Tibial nerve (tissue), 4 donors: ENCODE results near the gene HSDL2. TPM values are rescaled to one million over a fixed set of nuclear protein-coding genes. Genes with fewer than 3 reads are reported as not detected.

ENCODE experiments used
- DNase-seq, 2 donors: peaks; one replicate each; pipeline ENCODE4 v3.0.0-alpha.2; 2019; ENCODE audit warnings: low spot score in 2 of 2
- H3K27ac ChIP-seq, 4 donors: fragments of 200-600 bp; sonication (generic) in 3 of 4; one replicate each; pipeline ENCODE4 v1.5.1; 2017 to 2019; ENCODE audit warnings: mild to moderate bottlenecking in 1 of 4
- H3K27me3 ChIP-seq, 2 donors: fragments of 200-600 bp; sonication (generic) in 1 of 2; one replicate each; pipeline versions ENCODE4 v1.5.1 to v1.6.0; 2017 to 2019
- H3K36me3 ChIP-seq, 3 donors: fragments of 200-600 bp; sonication (generic); one replicate each; pipeline ENCODE4 v1.5.1; 2018 to 2019
- H3K4me1 ChIP-seq, 4 donors: fragments of 200-600 bp; sonication (generic) in 3 of 4; one replicate each; pipeline ENCODE4 v1.5.1; 2017 to 2019
- H3K4me3 ChIP-seq, 4 donors: fragments of 200-600 bp; sonication (generic) in 3 of 4; one replicate each; pipeline ENCODE4 v1.5.1; 2017 to 2019; ENCODE audit warnings: mild to moderate bottlenecking in 1 of 4, moderate library complexity in 1 of 4
- H3K9me3 ChIP-seq, 4 donors: fragments of 200-600 bp; sonication (generic) in 3 of 4; one replicate each; pipeline ENCODE4 v1.5.1; 2017 to 2019
- CTCF ChIP-seq, 5 experiments: fragments of 200-600 bp in 3 of 5; fragments of 450-650 bp in 2 of 5; sonication (generic) in 3 of 5; IDR thresholded peaks; one replicate each; pipeline ENCODE4 v1.5.1; 2016 to 2019; ENCODE audit warnings: antibody characterized with exemption in 5 of 5, mild to moderate bottlenecking in 3 of 5, moderate library complexity in 2 of 5
- EP300 ChIP-seq, 2 donors: sonication (generic); formaldehyde crosslinking; IDR thresholded peaks; one replicate each; pipeline ENCODE4 v1.6.1; 2017; ENCODE audit warnings: antibody characterized with exemption in 2 of 2, mild to moderate bottlenecking in 1 of 2
- POLR2A ChIP-seq, 2 donors: fragments of 450-650 bp; IDR thresholded peaks; one replicate each; pipeline ENCODE4 v1.6.1; 2017; ENCODE audit warnings: antibody characterized with exemption in 2 of 2, mild to moderate bottlenecking in 2 of 2, moderate library complexity in 2 of 2
- WGBS, 2 donors: methylation state at CpG; one replicate each; pipeline ENCODE4 v1.1.5; 2018; 5-methylcytosine and 5-hydroxymethylcytosine counted together
- total RNA-seq, 4 donors: library from RNA; depleted of rRNA; stranded (reverse); fragments of >200 nt; gene quantifications; one replicate each; pipeline ENCODE4 v1.1.0, GENCODE V29; 2016

HSDL2 gene
- 10 to 100 TPM; 34.1 to 48.9 (median 37.7) TPM for total RNA-seq

- Histone ChIP-seq H3K4me1 (peaks cover 0 to 62% (median 2%) of the 10 kb centered on the region in 4 donors), H3K36me3 (no peaks in the 10 kb centered on the region), H3K9me3 (no peaks in the 10 kb centered on the region), H3K27ac (peak within 1 kb of the TSS; percentile 96 to 99 (median 98)), H3K27me3 (no peaks in the 10 kb centered on the region), H3K4me3 (peak within 1 kb of the TSS; percentile 61 to 89 (median 81))
- WGBS, 2 donors = 0% methylated on average over 24 to 35 of the region's 43 CpGs
- DNase-seq = peak; percentile 14 to 15
- TF ChIP-seq CTCF (IDR thresholded peaks at IDR 0.05) = no peak
- TF ChIP-seq EP300 (IDR thresholded peaks at IDR 0.05) = peak in 1 of 2 donors; percentile 83
These were observed at the start of gene HSDL2 for GRCh38 chr9:112380102-112380824. TSS of gene HSDL2 (plus strand) at chr9:112380108. CDS start at chr9:112380164, 56 bp downstream.

GRCh38 chr9:112331674-112331952 lies 48.3 kb upstream of the HSDL2 start:
- Histone ChIP-seq H3K27me3 (no peaks in the 10 kb centered on the region), H3K4me3 (peak overlapping the region in 2 of 4 donors; percentile 97), H3K9me3 (no peaks in the 10 kb centered on the region), H3K4me1 (peaks cover 0 to 36% (median 11%) of the 10 kb centered on the region in 4 donors), H3K36me3 (no peaks in the 10 kb centered on the region), H3K27ac (peak overlapping the region in 2 of 4 donors; percentile 13 to 33)
- no peak for TF ChIP-seq CTCF (IDR thresholded peaks at IDR 0.05)
- TF ChIP-seq EP300 (IDR thresholded peaks at IDR 0.05) = no peak
- no peak for TF ChIP-seq POLR2A (IDR thresholded peaks at IDR 0.05)
- 78 to 80% methylated on average over 4 of the region's 4 CpGs for WGBS, 2 donors
- DNase-seq = no peak

- peak overlapping the region; percentile 96 to 100 (median 98) for H3K27ac ChIP-seq
These were observed 47.7 kb upstream of the HSDL2 start for GRCh38 chr9:112332214-112332613.

GRCh38 chr9:112332674-112332976 lies 47.3 kb upstream of the HSDL2 start:
- Histone ChIP-seq H3K27ac (peak overlapping the region; percentile 96 to 100 (median 98)), H3K27me3 (no peaks in the 10 kb centered on the region), H3K4me3 (peak overlapping the region; percentile 62 to 100 (median 97)), H3K9me3 (no peaks in the 10 kb centered on the region), H3K4me1 (peaks cover 0 to 32% (median 11%) of the 10 kb centered on the region in 4 donors), H3K36me3 (no peaks in the 10 kb centered on the region)
- WGBS, 2 donors = 0 to 1% methylated on average over 15 to 19 of the region's 19 CpGs
- no peak for DNase-seq
- TF ChIP-seq POLR2A (IDR thresholded peaks at IDR 0.05) (no peak), EP300 (IDR thresholded peaks at IDR 0.05) (no peak)

More at GRCh38 chr9:112332214-112332613, 47.7 kb upstream of the HSDL2 start:
- H3K36me3 ChIP-seq = no peaks in the 10 kb centered on the region
- DNase-seq = no peak
- peaks cover 0 to 36% (median 11%) of the 10 kb centered on the region in 4 donors for H3K4me1 ChIP-seq
- TF ChIP-seq POLR2A (IDR thresholded peaks at IDR 0.05) = no peak
- no peak for TF ChIP-seq CTCF (IDR thresholded peaks at IDR 0.05)
- TF ChIP-seq EP300 (IDR thresholded peaks at IDR 0.05) = no peak
- no peaks in the 10 kb centered on the region for H3K27me3 ChIP-seq
- WGBS, 2 donors = 17 to 20% methylated on average over 4 of the region's 4 CpGs
- no peaks in the 10 kb centered on the region for H3K9me3 ChIP-seq
- H3K4me3 ChIP-seq = peak overlapping the region; percentile 62 to 100 (median 97)

- Histone ChIP-seq H3K27ac (peak within 1 kb of the TSS; percentile 96 to 100 (median 98)), H3K36me3 (no peaks in the 10 kb centered on the region), H3K4me3 (peak within 1 kb of the TSS; percentile 62 to 100 (median 97)), H3K27me3 (no peaks in the 10 kb centered on the region), H3K4me1 (peaks cover 0 to 30% (median 10%) of the 10 kb centered on the region in 4 donors), H3K9me3 (no peaks in the 10 kb centered on the region)
- TF ChIP-seq CTCF (IDR thresholded peaks at IDR 0.05) (peak in 1 of 5 experiments; percentile 36), EP300 (IDR thresholded peaks at IDR 0.05) (peak in 1 of 2 donors; percentile 87), POLR2A (IDR thresholded peaks at IDR 0.05) (peak; percentile 71 to 80)
- 1% methylated on average over 24 to 67 of the region's 90 CpGs for WGBS, 2 donors
- DNase-seq = peak; percentile 52 to 55
These were observed 46.8 kb upstream of the HSDL2 start, which contains the start of gene PTBP3 for GRCh38 chr9:112332977-112333638. TSS of gene PTBP3 (minus strand) at chr9:112333619. CDS start at chr9:112297865, 35,754 bp downstream.
